Brain microvascular endothelial cell (primary cell): ENCODE data around the gene SSBP3.

Source experiments
- DNase-seq: peaks from one replicate; pipeline ENCODE4 v3.0.0-alpha.2; 2020
- H3K27ac ChIP-seq: fragments of 250-450 bp; sonication (Bioruptor Pico); 2 replicates; pipeline ENCODE4 v1.5.1; 2020; ENCODE audit warnings: mild to moderate bottlenecking, moderate library complexity
- H3K27me3 ChIP-seq: fragments of 250-450 bp; sonication (Bioruptor Pico); replicated peaks from 2 replicates; pipeline ENCODE4 v1.5.1; 2020; ENCODE audit warnings: mild to moderate bottlenecking
- H3K36me3 ChIP-seq: fragments of 250-450 bp; sonication (Bioruptor Pico); replicated peaks from 2 replicates; pipeline ENCODE4 v1.5.1; 2020; ENCODE audit warnings: mild to moderate bottlenecking
- H3K4me3 ChIP-seq: 2 replicates; pipeline ENCODE4 v1.5.1; 2011; ENCODE audit warnings: low read depth, mild to moderate bottlenecking, control low read depth, low read length, moderate library complexity
- in situ Hi-C: cut with HindIII; loops from 2 replicates; pipeline ENCODE4 v1.10.0; 2017; ENCODE audit warnings: low sequenced_read_pairs, low pct_ligation_motif_present
- TF ChIP-seq, protein P1 (sequence below): IDR thresholded peaks from 2 replicates; pipeline ENCODE4 v1.5.1; 2011; ENCODE audit warnings: low read depth, mild to moderate bottlenecking, moderate library complexity, low read length, control low read depth, inconsistent platforms; ENCODE audit errors: missing control alignments

The SSBP3 gene

DNA sequence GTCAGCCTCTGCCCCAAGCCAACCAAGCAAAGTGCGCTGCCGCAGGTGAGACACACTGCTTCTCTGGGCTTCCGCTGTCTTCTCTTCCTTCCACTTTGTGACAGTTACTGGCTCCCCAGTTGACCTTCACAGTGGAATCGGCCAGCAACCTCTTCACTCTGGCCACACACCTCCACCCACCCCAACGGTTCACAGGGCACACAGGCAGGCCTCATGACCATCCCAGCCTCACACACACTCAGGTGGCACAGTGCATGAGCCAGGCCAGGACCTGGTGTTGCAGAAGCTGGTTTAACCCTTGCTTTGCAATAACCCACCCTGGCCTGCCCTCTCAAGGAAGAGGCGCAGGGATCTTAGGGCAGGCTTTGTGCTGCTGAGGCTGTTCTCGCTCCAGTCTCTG, 69.2 kb downstream of the SSBP3 start:
- no peaks in the 10 kb centered on the region for H3K27me3 ChIP-seq
- in situ Hi-C loops = no loop called here
- DNase-seq = no peak
- no peak overlapping the region for H3K27ac ChIP-seq
- TF ChIP-seq, protein P1, sequence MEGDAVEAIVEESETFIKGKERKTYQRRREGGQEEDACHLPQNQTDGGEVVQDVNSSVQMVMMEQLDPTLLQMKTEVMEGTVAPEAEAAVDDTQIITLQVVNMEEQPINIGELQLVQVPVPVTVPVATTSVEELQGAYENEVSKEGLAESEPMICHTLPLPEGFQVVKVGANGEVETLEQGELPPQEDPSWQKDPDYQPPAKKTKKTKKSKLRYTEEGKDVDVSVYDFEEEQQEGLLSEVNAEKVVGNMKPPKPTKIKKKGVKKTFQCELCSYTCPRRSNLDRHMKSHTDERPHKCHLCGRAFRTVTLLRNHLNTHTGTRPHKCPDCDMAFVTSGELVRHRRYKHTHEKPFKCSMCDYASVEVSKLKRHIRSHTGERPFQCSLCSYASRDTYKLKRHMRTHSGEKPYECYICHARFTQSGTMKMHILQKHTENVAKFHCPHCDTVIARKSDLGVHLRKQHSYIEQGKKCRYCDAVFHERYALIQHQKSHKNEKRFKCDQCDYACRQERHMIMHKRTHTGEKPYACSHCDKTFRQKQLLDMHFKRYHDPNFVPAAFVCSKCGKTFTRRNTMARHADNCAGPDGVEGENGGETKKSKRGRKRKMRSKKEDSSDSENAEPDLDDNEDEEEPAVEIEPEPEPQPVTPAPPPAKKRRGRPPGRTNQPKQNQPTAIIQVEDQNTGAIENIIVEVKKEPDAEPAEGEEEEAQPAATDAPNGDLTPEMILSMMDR = no peak
- no peak overlapping the region for H3K4me3 ChIP-seq
- no peaks in the 10 kb centered on the region for H3K36me3 ChIP-seq

DNA sequence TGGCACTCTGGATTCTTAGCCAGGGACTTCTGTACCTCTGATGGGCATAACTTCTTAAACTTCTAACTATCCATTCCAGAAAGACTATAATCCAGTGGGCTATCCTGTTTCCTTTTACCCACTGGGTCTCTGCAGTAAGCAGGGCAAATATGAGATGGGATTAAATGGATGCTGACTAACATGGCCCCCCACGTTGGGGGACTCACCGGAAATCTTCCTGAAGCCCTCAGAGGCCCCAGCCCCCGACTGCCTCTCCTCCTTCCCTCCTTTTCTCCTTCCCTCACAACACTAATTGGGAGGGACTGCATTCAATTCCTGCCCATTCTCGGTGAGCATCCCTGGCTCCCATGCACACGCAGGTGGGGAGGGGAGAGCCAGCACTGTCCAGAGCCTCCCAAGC, 70.1 kb downstream of the SSBP3 start:
- Histone ChIP-seq H3K4me3 (no peak overlapping the region), H3K27me3 (no peaks in the 10 kb centered on the region), H3K36me3 (no peaks in the 10 kb centered on the region), H3K27ac (peak overlapping the region; percentile 72)
- in situ Hi-C loops = no loop called here
- no peak for DNase-seq
- TF ChIP-seq, protein P1 = no peak

DNA sequence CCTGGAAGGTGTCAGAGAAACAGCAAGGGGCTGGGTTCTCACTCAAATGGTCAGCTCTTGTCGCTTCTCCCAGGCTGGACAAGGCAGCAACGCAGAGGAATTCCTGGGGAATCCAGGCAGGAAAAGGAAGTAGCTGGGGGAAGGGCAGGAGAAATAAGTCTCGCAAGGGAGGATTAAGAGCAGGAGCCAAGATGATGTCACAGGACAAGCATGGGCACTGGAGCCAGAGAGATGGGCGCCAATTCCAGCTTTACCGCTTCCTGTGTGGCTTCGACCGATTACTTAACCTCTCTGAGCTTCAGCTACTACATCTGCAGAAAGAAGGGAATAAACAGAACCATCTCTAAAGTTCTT, 70.5 kb downstream of the SSBP3 start:
- TF ChIP-seq, protein P1 = no peak
- in situ Hi-C loops = no loop called here
- no peaks in the 10 kb centered on the region for H3K36me3 ChIP-seq
- H3K27ac ChIP-seq = peak overlapping the region; percentile 72
- H3K4me3 ChIP-seq = peak overlapping the region; percentile 32
- no peaks in the 10 kb centered on the region for H3K27me3 ChIP-seq
- peak; percentile 83 for DNase-seq

DNA sequence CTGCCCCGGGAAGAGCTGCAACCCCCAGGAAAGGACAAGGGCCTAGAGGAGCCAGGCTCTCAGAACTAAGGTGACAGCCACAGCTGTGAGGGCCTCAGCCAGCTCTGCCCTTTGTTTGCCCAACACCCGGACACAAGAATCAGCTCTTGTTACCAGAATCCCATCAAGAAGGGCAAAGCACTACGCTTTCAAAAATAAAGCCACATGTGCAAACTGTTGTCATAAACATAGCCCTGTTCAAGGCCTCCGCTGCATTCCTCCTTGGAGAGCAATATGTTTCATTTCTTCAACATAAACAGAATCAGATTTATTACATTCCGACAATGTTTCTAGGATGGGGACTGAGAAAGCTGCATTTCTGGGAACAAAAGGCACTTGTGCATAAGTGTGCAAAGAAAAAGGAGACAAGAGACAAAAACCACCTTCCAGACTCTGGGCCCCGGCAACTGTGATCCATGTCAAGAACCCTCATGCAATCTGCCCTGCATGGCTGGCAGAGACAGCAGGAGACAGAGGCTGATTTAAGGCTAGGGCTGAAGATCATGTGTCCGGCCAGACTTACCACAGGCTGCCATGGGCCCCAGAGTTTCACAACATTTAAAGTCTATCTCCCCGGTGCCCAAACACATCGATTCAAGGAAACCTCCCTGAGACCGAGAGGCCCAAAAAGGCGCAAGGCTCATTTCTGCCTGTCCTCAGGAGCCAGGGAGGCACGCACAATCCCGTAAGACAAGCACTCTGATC, 71.0 kb downstream of the SSBP3 start:
- DNase-seq = peak; percentile 43
- H3K27ac ChIP-seq = peak overlapping the region; percentile 72
- peak overlapping the region; percentile 32 for H3K4me3 ChIP-seq
- in situ Hi-C loops = no loop called here
- H3K27me3 ChIP-seq = no peaks in the 10 kb centered on the region
- TF ChIP-seq, protein P1 = no peak
- H3K36me3 ChIP-seq = no peaks in the 10 kb centered on the region

DNA sequence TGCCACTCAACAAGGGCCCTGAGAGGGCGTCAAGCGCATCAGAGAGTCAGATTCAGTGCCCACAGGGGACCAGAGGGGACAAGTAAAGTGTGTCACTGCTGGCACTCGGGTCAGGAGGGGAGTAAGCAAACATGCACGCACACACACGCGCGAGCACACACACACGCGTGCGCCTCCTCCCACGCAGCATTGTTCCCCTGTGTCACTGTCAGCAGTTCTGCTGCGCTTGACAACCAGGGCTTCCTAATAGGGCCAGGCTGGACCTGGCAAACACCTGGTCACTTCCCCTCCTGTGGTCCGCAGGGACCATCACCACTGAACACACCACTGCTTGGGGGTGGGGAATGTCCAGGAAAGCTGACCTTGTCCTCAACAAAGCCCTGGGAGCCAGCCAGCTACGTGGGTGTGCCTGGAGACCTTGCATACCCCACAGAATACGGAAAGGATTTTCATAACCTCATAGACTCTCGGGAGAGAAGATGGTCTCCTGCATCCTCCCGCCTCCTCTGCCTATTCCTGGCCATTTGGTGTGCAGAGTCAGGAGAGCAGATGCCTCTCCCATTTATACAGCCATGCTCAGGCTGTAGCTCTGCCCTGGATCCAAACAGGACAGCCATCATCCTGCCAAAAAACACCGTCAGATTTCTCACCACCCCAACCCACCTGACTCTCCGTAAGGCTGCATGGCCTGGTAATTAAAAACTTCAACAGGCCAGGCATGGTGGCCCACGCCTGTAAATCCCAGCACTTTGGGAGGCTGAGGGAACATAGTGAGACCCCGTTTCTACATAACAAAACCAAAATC, 73.2 kb downstream of the SSBP3 start:
- Histone ChIP-seq H3K36me3 (no peaks in the 10 kb centered on the region), H3K4me3 (no peak overlapping the region), H3K27ac (no peak overlapping the region), H3K27me3 (no peaks in the 10 kb centered on the region)
- TF ChIP-seq, protein P1 = no peak
- in situ Hi-C loops = no loop called here
- DNase-seq = no peak
